ENCODE measurements around the gene IL13RA2.

The IL13RA2 gene

DNA sequence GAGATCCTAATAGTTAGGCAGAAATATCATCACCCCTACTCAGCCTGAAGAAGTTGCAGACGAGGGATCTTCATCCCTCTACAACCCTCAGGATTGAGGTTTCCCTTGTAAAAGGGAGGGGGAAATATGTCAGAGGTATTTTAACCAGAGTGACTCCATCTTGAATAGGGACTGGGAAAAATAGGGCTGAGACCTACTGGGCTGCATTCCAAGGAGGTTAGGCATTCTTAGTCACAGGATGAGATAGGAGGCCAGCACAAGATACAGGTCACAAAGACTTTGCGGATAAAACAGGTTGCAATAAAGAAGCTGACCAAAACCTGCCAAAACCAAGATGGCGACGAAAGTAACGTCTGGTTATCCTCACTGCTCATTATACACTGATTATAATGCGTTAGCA lies 17.5 kb downstream of the IL13RA2 start:
- no peak for FAIRE-seq
- no peak for DNase-seq (ENCODE audit: low spot score)

DNA sequence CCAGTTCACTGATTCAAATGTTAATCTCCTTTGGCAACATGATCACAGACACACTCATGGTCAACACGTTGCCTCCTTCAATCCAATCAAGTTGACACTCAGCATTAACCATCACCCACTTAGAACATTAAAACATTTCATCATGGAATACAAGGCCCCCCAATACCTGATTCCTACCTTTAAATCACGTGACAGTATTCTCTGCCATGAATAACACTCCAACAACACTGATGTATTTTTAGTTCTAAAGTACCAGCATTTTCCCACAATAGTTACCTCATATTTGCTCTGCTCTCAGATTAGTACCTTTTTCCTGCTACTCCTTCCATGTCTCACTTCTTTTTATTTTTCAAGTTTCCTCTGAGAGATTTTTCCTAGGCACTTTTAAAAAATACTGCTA lies 19.6 kb downstream of the IL13RA2 start:
- DNase-seq (ENCODE audit: low spot score) (no peak), FAIRE-seq (no peak)

DNA sequence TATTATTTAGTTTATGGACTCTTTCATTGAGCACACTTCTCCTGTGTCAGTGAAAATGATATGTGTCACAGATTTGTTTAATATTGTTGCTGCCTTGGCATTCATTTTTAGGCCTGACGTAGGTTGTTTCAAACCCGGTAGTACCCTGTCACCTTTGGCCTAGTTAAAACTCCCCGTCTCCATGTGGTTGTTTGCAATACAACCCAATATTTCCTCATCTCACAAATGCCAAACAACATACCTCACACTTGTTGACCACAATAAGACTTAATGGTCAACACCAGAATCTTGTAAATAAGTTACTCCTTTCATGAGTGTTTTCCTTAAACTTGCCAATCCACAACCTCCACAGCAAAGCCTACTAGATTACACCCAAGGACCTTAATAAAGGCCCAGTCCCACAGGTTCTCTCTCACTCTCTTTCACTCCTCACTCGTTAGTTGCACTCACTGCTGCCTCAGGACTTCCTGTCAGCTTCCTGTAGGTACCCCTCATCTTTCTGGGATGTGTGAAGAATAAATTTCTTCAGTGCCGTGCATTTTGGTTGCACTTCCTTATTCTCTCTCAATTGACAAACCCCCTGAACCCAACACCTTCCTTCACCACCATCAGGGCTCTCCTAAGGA lies 31.3 kb downstream of the IL13RA2 start:
- DNase-seq (ENCODE audit: low spot score) (no peak), FAIRE-seq (no peak)

GRCh38 chrX:114976292-114976691 lies 41.1 kb downstream of the IL13RA2 start:
- peak; percentile 2 for DNase-seq (ENCODE audit: low spot score)
- no peak for FAIRE-seq

DNA sequence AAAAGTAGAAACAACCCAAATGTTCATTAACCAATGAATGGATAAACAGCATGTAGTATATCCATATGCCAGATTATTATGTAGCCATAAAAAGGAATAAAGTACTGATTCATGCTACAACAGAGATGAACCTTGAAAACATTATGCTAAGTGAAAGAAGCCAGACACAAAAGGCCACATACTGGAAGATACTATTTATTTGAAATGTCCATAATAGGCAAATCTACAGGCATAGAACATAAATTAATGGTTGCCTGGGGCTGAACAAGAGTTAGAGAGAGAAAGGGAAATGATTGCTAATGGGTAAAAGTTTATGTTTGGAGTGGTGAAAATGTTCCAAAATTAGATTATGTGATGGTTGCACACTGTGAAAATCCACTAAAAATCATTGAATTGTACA lies 44.4 kb downstream of the IL13RA2 start:
- FAIRE-seq (no peak), DNase-seq (ENCODE audit: low spot score) (no peak)

DNA sequence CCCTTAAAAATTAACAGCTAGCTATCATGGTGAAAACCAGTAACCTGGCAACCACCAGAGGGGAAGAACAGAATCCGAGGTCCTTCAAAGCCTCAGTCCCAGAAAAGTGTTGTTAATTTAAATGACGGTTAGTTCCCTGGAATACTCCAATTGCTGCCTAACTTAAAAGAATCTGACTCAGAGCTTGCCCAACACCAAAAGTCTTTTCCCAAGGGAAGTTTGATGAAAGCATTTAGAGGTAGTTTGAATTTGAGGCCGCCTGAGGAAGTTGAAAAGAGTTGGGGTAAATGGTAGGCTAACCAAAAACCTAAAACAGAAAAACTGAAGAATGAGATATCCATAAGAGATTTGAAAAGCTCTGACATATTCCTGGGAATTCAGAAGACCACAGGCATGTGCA lies 46.6 kb downstream of the IL13RA2 start:
- DNase-seq (ENCODE audit: low spot score) (no peak), FAIRE-seq (no peak)

DNA sequence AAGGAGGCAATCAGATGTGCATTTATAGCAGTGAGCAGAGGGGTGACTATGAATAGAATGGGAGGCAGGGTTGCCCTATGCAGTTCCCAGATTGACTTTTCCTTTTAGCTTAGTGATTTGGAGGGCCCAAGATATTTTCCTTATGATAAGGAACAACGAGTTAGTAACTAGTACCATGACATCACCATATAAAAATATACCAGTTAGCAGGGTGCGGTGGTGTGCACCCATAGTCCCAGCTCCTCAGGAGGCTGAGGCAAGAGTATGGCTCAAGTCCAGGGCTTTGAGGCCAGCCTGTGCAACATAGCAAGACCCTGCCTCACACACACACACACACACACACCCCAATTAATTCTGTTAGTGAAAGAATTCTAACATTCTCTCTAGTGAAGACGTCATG lies 53.0 kb downstream of the IL13RA2 start:
- DNase-seq (ENCODE audit: low spot score) (no peak), FAIRE-seq (no peak)

- DNase-seq (ENCODE audit: low spot score), result no peak
- no peak for FAIRE-seq
Measured at GRCh38 chrX:114962209-114962608, 55.2 kb downstream of the IL13RA2 start.

- no peak for FAIRE-seq
- no peak for DNase-seq (ENCODE audit: low spot score)
Measured at GRCh38 chrX:114959729-114960128, 57.7 kb downstream of the IL13RA2 start.

Data from urothelium cell line (cell line).